CD4-positive, alpha-beta T cell treated with Interleukin-10 for 1 hour (primary cell): ENCODE data around the gene HES5.

Source experiments
- DNase-seq: peaks from one replicate; pipeline ENCODE4 v3.0.0-alpha.2; 2020

Gene HES5

GRCh38 chr1:2530513-2531361 is 674 bp upstream of the HES5 start:
- DNase-seq = no peak

- peak; percentile 62 for DNase-seq
These were observed 888 bp downstream of the HES5 start for GRCh38 chr1:2528966-2529783.

GRCh38 chr1:2528611-2528965 is 1.5 kb downstream of the HES5 start:
- DNase-seq = no peak

- DNase-seq = no peak
These were observed 2.0 kb downstream of the HES5 start for GRCh38 chr1:2528016-2528415.

GRCh38 chr1:2527556-2527860 is 2.6 kb downstream of the HES5 start:
- DNase-seq = no peak

GRCh38 chr1:2526824-2527555 is 3.1 kb downstream of the HES5 start:
- DNase-seq = no peak

GRCh38 chr1:2525920-2526823 is 3.9 kb downstream of the HES5 start, which contains the start of gene PANK4:
Gene PANK4, minus strand, starts transcription at chr1:2526596. Its CDS starts 9 bp downstream, at chr1:2526587.
- peak; percentile 90 for DNase-seq

GRCh38 chr1:2525572-2525919 is 4.5 kb downstream of the HES5 start:
- no peak for DNase-seq

- DNase-seq = peak; percentile 64
These were observed 6.0 kb downstream of the HES5 start for GRCh38 chr1:2523891-2524609.

GRCh38 chr1:2523191-2523890 is 6.7 kb downstream of the HES5 start:
- no peak for DNase-seq

GRCh38 chr1:2522230-2522629 is 7.8 kb downstream of the HES5 start:
- DNase-seq = no peak

- no peak for DNase-seq
These were observed 9.3 kb downstream of the HES5 start for GRCh38 chr1:2520806-2521205.

- DNase-seq = no peak
These were observed 9.9 kb downstream of the HES5 start for GRCh38 chr1:2520206-2520605.

- DNase-seq = no peak
These were observed 10.3 kb downstream of the HES5 start for GRCh38 chr1:2519729-2520128.

- DNase-seq = no peak
These were observed 10.9 kb downstream of the HES5 start for GRCh38 chr1:2519029-2519685.

GRCh38 chr1:2518528-2518927 is 11.5 kb downstream of the HES5 start:
- DNase-seq = no peak

GRCh38 chr1:2517966-2518365 is 12.1 kb downstream of the HES5 start:
- DNase-seq = no peak

- DNase-seq = no peak
These were observed 13.1 kb downstream of the HES5 start for GRCh38 chr1:2516946-2517345.

- DNase-seq = no peak
These were observed 13.9 kb downstream of the HES5 start for GRCh38 chr1:2516124-2516523.

GRCh38 chr1:2515763-2516080 is 14.3 kb downstream of the HES5 start:
- DNase-seq = no peak
